NT2/D1 (cell line): Measurements from ENCODE around the gene CRY2.

Experiments
- DNase-seq: peaks from one replicate; pipeline ENCODE4 v3.0.0-alpha.2; 2011; ENCODE audit warnings: low read depth, low spot score
- H3K27me3 ChIP-seq: 2 replicates; pipeline ENCODE4 v1.6.0; 2011; ENCODE audit warnings: mild to moderate bottlenecking; ENCODE audit not compliant: insufficient read length, insufficient read depth
- H3K36me3 ChIP-seq: 2 replicates; pipeline ENCODE4 v1.6.1; 2011; ENCODE audit warnings: mild to moderate bottlenecking, low read length, mixed read lengths; ENCODE audit not compliant: insufficient read depth, insufficient read length
- H3K4me1 ChIP-seq: 2 replicates; pipeline ENCODE4 v1.5.1; 2011; ENCODE audit not compliant: insufficient read depth, insufficient read length
- H3K4me3 ChIP-seq: 2 replicates; pipeline ENCODE4 v1.5.1; 2011; ENCODE audit warnings: low read depth; ENCODE audit not compliant: insufficient read length
- H3K9ac ChIP-seq: 2 replicates; pipeline ENCODE4 v1.6.0; 2011; ENCODE audit warnings: low read depth; ENCODE audit not compliant: insufficient read length
- H3K9me3 ChIP-seq: 2 replicates; pipeline ENCODE4 v1.5.1; 2011; ENCODE audit warnings: mild to moderate bottlenecking, low read length; ENCODE audit not compliant: insufficient read depth
- SUZ12 ChIP-seq: IDR thresholded peaks from 2 replicates; pipeline ENCODE4 v1.6.1; 2011; ENCODE audit not compliant: insufficient read length, insufficient read depth; ENCODE audit errors: extremely low read depth
- YY1 ChIP-seq: IDR thresholded peaks from 2 replicates; pipeline ENCODE4 v1.6.1; 2011; ENCODE audit not compliant: insufficient read length, insufficient read depth
- ZNF274 ChIP-seq: IDR thresholded peaks from 2 replicates; pipeline ENCODE4 v1.6.1; 2011; ENCODE audit warnings: mild to moderate bottlenecking, low read depth, low read length

CRY2 gene

DNA sequence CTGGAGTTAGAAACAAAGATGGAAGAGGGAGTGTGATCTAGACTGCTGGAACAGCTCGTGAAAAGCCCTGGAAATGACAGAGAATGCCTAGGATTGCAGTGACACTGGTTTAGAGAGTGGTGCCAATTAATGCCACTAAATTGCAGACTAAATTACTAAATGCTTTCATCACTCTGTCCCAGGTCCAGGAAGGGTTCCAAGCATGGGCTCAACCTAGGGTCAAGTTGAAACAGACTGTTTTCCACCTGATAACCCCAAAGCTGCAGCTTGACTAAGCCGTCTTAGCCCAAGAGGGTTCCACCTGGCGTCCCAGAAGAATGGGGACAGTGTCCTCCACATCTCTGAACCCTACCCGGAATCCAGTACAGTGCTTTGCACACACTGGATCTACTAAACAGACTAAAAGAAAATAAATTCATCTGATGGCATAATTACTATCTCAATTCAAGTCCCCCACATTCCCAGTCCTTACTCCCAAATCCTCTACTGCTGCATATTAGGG lies 1.1 kb upstream of the CRY2 start:
- no peak for DNase-seq
- no peak overlapping the region for H3K9ac ChIP-seq
- no peak for TF ChIP-seq SUZ12
- no peak for TF ChIP-seq ZNF274
- no peak for TF ChIP-seq YY1
- no peaks in the 10 kb centered on the region for H3K36me3 ChIP-seq
- H3K9me3 ChIP-seq = no peaks in the 10 kb centered on the region
- no peaks in the 10 kb centered on the region for H3K4me1 ChIP-seq
- peaks cover 28% of the 10 kb centered on the region for H3K27me3 ChIP-seq
- H3K4me3 ChIP-seq = no peak overlapping the region

DNA sequence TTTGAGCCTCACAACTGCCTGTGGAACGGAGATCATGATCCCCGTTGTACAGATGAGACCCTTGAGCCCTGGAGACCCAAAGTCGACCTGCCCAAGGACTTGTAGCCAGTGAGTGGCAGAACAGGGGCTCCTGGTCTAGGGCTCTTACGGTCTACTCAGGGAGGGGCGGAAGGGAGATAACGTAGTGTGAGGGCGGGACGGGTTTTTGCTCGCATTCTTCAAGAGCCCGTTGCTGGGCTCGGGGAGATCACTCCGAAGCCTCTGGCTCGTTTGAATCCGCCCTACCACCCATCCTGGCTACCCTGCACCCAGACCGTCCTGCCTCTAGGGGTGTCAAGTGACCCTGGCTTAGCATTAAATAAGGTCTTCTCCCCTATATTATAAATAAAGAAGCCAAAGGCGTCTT lies 639 bp downstream of the CRY2 start:
- TF ChIP-seq YY1 (no peak), ZNF274 (no peak), SUZ12 (peak; percentile 42)
- DNase-seq = peak; percentile 64
- H3K4me1 ChIP-seq = peaks cover 8% of the 10 kb centered on the region
- no peaks in the 10 kb centered on the region for H3K36me3 ChIP-seq
- H3K4me3 ChIP-seq = peak overlapping the region; percentile 95
- H3K9me3 ChIP-seq = no peaks in the 10 kb centered on the region
- H3K27me3 ChIP-seq = peaks cover 28% of the 10 kb centered on the region
- H3K9ac ChIP-seq = peak overlapping the region; percentile 91

DNA sequence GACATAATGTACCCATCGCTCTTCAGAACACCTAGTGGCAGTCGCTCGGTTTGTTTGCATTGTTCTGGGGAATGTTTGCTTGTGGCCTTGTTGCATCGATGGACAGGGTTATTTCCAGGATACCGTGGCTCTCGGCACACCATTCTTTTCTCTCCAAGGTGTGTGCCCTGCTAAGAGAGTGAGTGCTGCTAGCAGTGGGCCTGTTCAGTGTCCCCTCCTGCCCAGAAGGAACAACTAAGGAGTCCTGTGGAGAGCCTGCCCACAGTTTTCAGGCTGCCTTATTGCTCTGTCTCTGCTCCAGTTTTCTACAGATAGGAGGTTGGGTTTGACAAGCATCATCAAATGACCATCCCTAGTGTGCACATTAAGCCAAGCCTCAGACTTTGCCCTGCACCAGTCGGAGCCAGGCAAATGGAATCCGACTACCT lies 1.4 kb downstream of the CRY2 start:
- peaks cover 12% of the 10 kb centered on the region for H3K4me1 ChIP-seq
- TF ChIP-seq SUZ12 (no peak), YY1 (no peak), ZNF274 (no peak)
- peaks cover under 1% of the 10 kb centered on the region for H3K36me3 ChIP-seq
- no peaks in the 10 kb centered on the region for H3K9me3 ChIP-seq
- H3K4me3 ChIP-seq = peak overlapping the region; percentile 95
- peaks cover 23% of the 10 kb centered on the region for H3K27me3 ChIP-seq
- DNase-seq = no peak
- H3K9ac ChIP-seq = peak overlapping the region; percentile 8

- Histone ChIP-seq H3K4me3 (no peak overlapping the region), H3K27me3 (peaks cover 16% of the 10 kb centered on the region), H3K36me3 (peaks cover 4% of the 10 kb centered on the region), H3K9ac (no peak overlapping the region), H3K4me1 (peaks cover 21% of the 10 kb centered on the region), H3K9me3 (no peaks in the 10 kb centered on the region)
- no peak for TF ChIP-seq YY1
- no peak for TF ChIP-seq ZNF274
- no peak for TF ChIP-seq SUZ12
- no peak for DNase-seq
Observed at GRCh38 chr11:45850446-45850845, 3.2 kb downstream of the CRY2 start.

GRCh38 chr11:45851228-45851627 lies 4.0 kb downstream of the CRY2 start:
- Histone ChIP-seq H3K4me3 (no peak overlapping the region), H3K9ac (no peak overlapping the region), H3K36me3 (peaks cover 8% of the 10 kb centered on the region), H3K4me1 (peaks cover 23% of the 10 kb centered on the region), H3K27me3 (peaks cover 8% of the 10 kb centered on the region), H3K9me3 (no peaks in the 10 kb centered on the region)
- TF ChIP-seq ZNF274 (no peak), YY1 (no peak), SUZ12 (no peak)
- DNase-seq = no peak

GRCh38 chr11:45852018-45852711 lies 4.9 kb downstream of the CRY2 start:
- H3K27me3 ChIP-seq = no peaks in the 10 kb centered on the region
- no peak for DNase-seq

GRCh38 chr11:45852712-45853101 lies 5.4 kb downstream of the CRY2 start:
- no peak for DNase-seq
- TF ChIP-seq SUZ12 (no peak), ZNF274 (no peak), YY1 (no peak)
- Histone ChIP-seq H3K36me3 (peaks cover 17% of the 10 kb centered on the region), H3K4me1 (peaks cover 25% of the 10 kb centered on the region), H3K9me3 (no peaks in the 10 kb centered on the region), H3K27me3 (no peaks in the 10 kb centered on the region), H3K4me3 (no peak overlapping the region), H3K9ac (no peak overlapping the region)

More at GRCh38 chr11:45852018-45852711, 4.9 kb downstream of the CRY2 start:
- H3K36me3 ChIP-seq = peaks cover 14% of the 10 kb centered on the region
- peaks cover 25% of the 10 kb centered on the region for H3K4me1 ChIP-seq
- H3K4me3 ChIP-seq = no peak overlapping the region
- H3K9ac ChIP-seq = no peak overlapping the region
- TF ChIP-seq SUZ12 (no peak), YY1 (no peak), ZNF274 (no peak)
- H3K9me3 ChIP-seq = no peaks in the 10 kb centered on the region
